ENCODE data around the gene HSPA8. TPM values are rescaled to one million over a fixed set of nuclear protein-coding genes. Genes with fewer than 3 reads are reported as not detected.

HSPA8 gene
- total RNA-seq, result 2,873 TPM

DNA sequence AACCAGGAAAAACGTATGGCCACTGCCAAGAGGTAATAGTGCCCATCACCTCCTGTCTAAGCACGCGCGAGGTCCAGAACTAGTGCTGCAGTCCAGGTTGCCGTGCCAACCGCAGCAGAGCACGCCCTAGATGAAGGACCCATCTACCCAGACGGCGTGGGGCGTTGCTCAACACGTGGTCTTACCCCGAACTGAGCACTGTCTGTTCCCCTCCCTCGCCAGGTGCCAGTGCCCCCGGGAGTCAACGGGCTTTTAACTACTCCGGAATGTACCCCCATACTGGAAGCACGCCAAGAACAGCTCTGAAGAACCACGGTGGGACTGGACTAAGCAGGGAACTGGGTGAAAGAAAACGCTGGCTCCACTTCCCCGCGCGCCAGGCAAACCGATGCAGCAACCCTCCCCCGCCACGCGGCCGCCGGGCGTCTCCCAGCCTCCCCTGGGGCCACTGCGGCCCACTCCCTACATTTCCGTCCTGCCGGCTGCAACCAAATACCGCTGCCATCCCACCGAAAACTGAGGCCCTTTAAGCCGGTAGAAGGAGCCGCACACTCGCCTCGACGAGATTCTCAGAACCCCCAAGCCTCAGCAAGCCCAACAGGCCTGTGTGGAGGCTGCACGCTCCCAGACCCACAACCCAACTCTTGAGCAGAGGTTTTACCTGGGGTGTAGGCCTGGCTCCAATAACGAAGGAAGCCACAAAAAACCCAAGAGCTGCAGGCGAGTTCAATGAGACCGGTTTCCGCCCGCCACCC is at the start of gene HSPA8:
TSS of gene HSPA8 (minus strand) at position 734 of the 755 bp plus-strand sequence. CDS start 812 bp downstream, outside the sequence.

Small RNA genes within 50 kb of the gene (small RNA-seq; reads per million reads assigned to genes)
- gene RPL31P47 (ENCODE audit: low replicate concordance) (not detected), gene SNORD14C (ENCODE audit: low replicate concordance) (not detected), gene SNORD14D (ENCODE audit: low replicate concordance) (not detected), gene SNORD14E (ENCODE audit: low replicate concordance) (268 reads per million, percentile 97 among the genes with 10 or more reads in this experiment)

Other genes with a start within 250 kb of the HSPA8 start
- not detected for gene CRTAM, start 223.6 kb downstream of the HSPA8 start, total RNA-seq
- gene JHY, start 179.4 kb downstream of the HSPA8 start, total RNA-seq, result 16.0 TPM
- gene BSX, start 80.3 kb downstream of the HSPA8 start, total RNA-seq, result not detected
- 61.3 TPM for gene CLMP, start 133.1 kb upstream of the HSPA8 start, total RNA-seq